K562 (cell line): Measurements from ENCODE around the gene KRTAP4-7.

Source experiments
- EP300 ChIP-seq: IDR thresholded peaks from 2 replicates; pipeline ENCODE4 v1.6.1; 2012; ENCODE audit warnings: low read length, improper control_type of control experiment
- ESRRB ChIP-seq: fragments of 250-450 bp; sonication (Bioruptor Pico); IDR thresholded peaks from 2 replicates; pipeline ENCODE4 v1.5.0; 2020; ENCODE audit warnings: mild to moderate bottlenecking, moderate library complexity, borderline replicate concordance
- JUNB ChIP-seq: fragments of 450-650 bp; formaldehyde crosslinking; conservative IDR thresholded peaks from 2 replicates; pipeline ENCODE4 v1.4.0; 2020; ENCODE audit warnings: mild to moderate bottlenecking
- POLR2G ChIP-seq: fragments of 200-400 bp; formaldehyde crosslinking; IDR thresholded peaks from 2 replicates; pipeline ENCODE4 v1.6.1; 2017; ENCODE audit warnings: low read depth, mild to moderate bottlenecking, antibody characterized with exemption, low read length, moderate library complexity
- SIX5 ChIP-seq, 2 experiments: IDR thresholded peaks; 2 replicates each; pipeline ENCODE4 v1.6.1; 2011; ENCODE audit warnings: low read length in 2 of 2, borderline replicate concordance in 1 of 2, low read depth in 1 of 2, mild to moderate bottlenecking in 1 of 2, moderate library complexity in 1 of 2; ENCODE audit not compliant: insufficient read depth in 1 of 2
- ZNF79 ChIP-seq: fragments of 250-450 bp; sonication (Bioruptor Pico); IDR thresholded peaks from 2 replicates; pipeline ENCODE4 v1.4.0; 2020; ENCODE audit warnings: low read depth, mild to moderate bottlenecking, moderate library complexity
- TF ChIP-seq, protein P1 (sequence below): fragments of 450-650 bp; formaldehyde crosslinking; IDR thresholded peaks from 2 replicates; pipeline ENCODE4 v1.4.0; 2020; ENCODE audit warnings: mild to moderate bottlenecking, moderate library complexity
- TF ChIP-seq, protein P2 (sequence below): conservative IDR thresholded peaks from 2 replicates; pipeline ENCODE4 v1.6.1; 2011; ENCODE audit warnings: low read depth, mild to moderate bottlenecking, low read length; ENCODE audit not compliant: control insufficient read depth
- TF ChIP-seq, protein P3 (sequence below): sonication (generic); formaldehyde crosslinking; IDR thresholded peaks from 2 replicates; pipeline ENCODE4 v1.8.0; 2022; ENCODE audit warnings: mild to moderate bottlenecking, low read depth, missing genetic modification reagents
- TF ChIP-seq, protein P4 (sequence below): sonication (generic); formaldehyde crosslinking; IDR thresholded peaks from 2 replicates; pipeline ENCODE4 v1.9.0; 2022; ENCODE audit warnings: mild to moderate bottlenecking, missing genetic modification reagents
- TF ChIP-seq, protein P5 (sequence below): fragments of 250-450 bp; sonication (Bioruptor Pico); IDR thresholded peaks from 2 replicates; pipeline ENCODE4 v1.4.0; 2020; ENCODE audit warnings: mild to moderate bottlenecking, moderate library complexity
- TF ChIP-seq, protein P6 (sequence below): sonication (generic); formaldehyde crosslinking; IDR thresholded peaks from 2 replicates; pipeline ENCODE4 v1.5.0; 2020; ENCODE audit warnings: missing genetic modification reagents
- TF ChIP-seq, protein P7 (sequence below), 3 experiments: IDR thresholded peaks in 2 of 3; conservative IDR thresholded peaks in 1 of 3; 2 replicates each; pipeline ENCODE4 v1.5.1; 2011 to 2012; ENCODE audit warnings: low read length in 3 of 3, mild to moderate bottlenecking in 3 of 3, control low read depth in 2 of 3, improper control_type of control experiment in 1 of 3, inconsistent platforms in 1 of 3, low read depth in 1 of 3, mixed read lengths in 1 of 3, moderate library complexity in 1 of 3; ENCODE audit not compliant: insufficient read depth in 2 of 3
- TF ChIP-seq, protein P8 (sequence below): fragments of 150-350 bp; IDR thresholded peaks from 2 replicates; pipeline ENCODE4 v1.6.1; 2014; ENCODE audit warnings: low read depth, mild to moderate bottlenecking, low read length, borderline replicate concordance

DNA sequence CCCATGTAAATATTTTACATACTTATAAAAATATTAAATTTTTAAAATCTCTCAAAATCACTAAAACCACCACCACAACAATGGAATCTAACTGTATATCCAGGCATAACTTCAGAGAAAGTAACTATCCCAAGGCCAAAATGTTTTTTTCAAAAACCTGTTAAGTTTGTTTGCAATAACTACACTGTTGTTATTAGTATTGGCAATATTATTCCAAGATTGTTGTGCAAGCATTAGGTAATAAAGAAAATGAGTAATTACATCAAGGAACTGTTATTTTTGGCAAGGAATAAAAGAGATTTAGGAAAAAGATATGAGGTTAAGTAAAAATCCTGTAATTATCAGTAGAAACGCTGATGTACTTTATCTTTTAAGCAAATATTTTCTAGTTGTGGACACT, 43.4 kb downstream of the KRTAP4-7 start:
- TF ChIP-seq, protein P1, sequence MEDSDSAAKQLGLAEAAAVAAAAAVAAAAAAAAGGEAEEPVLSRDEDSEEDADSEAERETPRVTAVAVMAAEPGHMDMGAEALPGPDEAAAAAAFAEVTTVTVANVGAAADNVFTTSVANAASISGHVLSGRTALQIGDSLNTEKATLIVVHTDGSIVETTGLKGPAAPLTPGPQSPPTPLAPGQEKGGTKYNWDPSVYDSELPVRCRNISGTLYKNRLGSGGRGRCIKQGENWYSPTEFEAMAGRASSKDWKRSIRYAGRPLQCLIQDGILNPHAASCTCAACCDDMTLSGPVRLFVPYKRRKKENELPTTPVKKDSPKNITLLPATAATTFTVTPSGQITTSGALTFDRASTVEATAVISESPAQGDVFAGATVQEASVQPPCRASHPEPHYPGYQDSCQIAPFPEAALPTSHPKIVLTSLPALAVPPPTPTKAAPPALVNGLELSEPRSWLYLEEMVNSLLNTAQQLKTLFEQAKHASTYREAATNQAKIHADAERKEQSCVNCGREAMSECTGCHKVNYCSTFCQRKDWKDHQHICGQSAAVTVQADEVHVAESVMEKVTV (CRISPR knock-in tag), result no peak
- TF ChIP-seq, protein P2, sequence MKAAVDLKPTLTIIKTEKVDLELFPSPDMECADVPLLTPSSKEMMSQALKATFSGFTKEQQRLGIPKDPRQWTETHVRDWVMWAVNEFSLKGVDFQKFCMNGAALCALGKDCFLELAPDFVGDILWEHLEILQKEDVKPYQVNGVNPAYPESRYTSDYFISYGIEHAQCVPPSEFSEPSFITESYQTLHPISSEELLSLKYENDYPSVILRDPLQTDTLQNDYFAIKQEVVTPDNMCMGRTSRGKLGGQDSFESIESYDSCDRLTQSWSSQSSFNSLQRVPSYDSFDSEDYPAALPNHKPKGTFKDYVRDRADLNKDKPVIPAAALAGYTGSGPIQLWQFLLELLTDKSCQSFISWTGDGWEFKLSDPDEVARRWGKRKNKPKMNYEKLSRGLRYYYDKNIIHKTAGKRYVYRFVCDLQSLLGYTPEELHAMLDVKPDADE, result no peak
- TF ChIP-seq, protein P3, sequence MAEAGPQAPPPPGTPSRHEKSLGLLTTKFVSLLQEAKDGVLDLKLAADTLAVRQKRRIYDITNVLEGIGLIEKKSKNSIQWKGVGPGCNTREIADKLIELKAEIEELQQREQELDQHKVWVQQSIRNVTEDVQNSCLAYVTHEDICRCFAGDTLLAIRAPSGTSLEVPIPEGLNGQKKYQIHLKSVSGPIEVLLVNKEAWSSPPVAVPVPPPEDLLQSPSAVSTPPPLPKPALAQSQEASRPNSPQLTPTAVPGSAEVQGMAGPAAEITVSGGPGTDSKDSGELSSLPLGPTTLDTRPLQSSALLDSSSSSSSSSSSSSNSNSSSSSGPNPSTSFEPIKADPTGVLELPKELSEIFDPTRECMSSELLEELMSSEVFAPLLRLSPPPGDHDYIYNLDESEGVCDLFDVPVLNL (CRISPR knock-in tag), result no peak
- TF ChIP-seq, protein P4, sequence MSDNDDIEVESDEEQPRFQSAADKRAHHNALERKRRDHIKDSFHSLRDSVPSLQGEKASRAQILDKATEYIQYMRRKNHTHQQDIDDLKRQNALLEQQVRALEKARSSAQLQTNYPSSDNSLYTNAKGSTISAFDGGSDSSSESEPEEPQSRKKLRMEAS (CRISPR knock-in tag), result no peak
- TF ChIP-seq, protein P5, sequence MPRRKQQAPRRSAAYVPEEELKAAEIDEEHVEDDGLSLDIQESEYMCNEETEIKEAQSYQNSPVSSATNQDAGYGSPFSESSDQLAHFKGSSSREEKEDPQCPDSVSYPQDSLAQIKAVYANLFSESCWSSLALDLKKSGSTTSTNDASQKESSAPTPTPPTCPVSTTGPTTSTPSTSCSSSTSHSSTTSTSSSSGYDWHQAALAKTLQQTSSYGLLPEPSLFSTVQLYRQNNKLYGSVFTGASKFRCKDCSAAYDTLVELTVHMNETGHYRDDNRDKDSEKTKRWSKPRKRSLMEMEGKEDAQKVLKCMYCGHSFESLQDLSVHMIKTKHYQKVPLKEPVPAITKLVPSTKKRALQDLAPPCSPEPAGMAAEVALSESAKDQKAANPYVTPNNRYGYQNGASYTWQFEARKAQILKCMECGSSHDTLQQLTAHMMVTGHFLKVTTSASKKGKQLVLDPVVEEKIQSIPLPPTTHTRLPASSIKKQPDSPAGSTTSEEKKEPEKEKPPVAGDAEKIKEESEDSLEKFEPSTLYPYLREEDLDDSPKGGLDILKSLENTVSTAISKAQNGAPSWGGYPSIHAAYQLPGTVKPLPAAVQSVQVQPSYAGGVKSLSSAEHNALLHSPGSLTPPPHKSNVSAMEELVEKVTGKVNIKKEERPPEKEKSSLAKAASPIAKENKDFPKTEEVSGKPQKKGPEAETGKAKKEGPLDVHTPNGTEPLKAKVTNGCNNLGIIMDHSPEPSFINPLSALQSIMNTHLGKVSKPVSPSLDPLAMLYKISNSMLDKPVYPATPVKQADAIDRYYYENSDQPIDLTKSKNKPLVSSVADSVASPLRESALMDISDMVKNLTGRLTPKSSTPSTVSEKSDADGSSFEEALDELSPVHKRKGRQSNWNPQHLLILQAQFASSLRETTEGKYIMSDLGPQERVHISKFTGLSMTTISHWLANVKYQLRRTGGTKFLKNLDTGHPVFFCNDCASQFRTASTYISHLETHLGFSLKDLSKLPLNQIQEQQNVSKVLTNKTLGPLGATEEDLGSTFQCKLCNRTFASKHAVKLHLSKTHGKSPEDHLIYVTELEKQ, result no peak
- TF ChIP-seq ESRRB (CRISPR knock-in tag) (no peak), EP300 (no peak), SIX5 (IDR thresholded peaks at IDR 0.05; ENCODE audit: borderline replicate concordance in 1 of 2, insufficient read depth in 1 of 2, low read depth in 1 of 2, low read length in 2 of 2) (no peak), POLR2G (no peak), ZNF79 (CRISPR knock-in tag) (no peak), JUNB (no peak)
- TF ChIP-seq, protein P6, sequence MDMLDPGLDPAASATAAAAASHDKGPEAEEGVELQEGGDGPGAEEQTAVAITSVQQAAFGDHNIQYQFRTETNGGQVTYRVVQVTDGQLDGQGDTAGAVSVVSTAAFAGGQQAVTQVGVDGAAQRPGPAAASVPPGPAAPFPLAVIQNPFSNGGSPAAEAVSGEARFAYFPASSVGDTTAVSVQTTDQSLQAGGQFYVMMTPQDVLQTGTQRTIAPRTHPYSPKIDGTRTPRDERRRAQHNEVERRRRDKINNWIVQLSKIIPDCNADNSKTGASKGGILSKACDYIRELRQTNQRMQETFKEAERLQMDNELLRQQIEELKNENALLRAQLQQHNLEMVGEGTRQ (CRISPR knock-in tag), result no peak
- TF ChIP-seq, protein P7, sequence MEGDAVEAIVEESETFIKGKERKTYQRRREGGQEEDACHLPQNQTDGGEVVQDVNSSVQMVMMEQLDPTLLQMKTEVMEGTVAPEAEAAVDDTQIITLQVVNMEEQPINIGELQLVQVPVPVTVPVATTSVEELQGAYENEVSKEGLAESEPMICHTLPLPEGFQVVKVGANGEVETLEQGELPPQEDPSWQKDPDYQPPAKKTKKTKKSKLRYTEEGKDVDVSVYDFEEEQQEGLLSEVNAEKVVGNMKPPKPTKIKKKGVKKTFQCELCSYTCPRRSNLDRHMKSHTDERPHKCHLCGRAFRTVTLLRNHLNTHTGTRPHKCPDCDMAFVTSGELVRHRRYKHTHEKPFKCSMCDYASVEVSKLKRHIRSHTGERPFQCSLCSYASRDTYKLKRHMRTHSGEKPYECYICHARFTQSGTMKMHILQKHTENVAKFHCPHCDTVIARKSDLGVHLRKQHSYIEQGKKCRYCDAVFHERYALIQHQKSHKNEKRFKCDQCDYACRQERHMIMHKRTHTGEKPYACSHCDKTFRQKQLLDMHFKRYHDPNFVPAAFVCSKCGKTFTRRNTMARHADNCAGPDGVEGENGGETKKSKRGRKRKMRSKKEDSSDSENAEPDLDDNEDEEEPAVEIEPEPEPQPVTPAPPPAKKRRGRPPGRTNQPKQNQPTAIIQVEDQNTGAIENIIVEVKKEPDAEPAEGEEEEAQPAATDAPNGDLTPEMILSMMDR (IDR thresholded peaks at IDR 0.05 in 2 of 3, conservative IDR thresholded peaks at IDR 0.05 in 1 of 3; ENCODE audit: insufficient read depth in 2 of 3, low read depth in 1 of 3, low read length in 3 of 3), result no peak
- TF ChIP-seq, protein P8, sequence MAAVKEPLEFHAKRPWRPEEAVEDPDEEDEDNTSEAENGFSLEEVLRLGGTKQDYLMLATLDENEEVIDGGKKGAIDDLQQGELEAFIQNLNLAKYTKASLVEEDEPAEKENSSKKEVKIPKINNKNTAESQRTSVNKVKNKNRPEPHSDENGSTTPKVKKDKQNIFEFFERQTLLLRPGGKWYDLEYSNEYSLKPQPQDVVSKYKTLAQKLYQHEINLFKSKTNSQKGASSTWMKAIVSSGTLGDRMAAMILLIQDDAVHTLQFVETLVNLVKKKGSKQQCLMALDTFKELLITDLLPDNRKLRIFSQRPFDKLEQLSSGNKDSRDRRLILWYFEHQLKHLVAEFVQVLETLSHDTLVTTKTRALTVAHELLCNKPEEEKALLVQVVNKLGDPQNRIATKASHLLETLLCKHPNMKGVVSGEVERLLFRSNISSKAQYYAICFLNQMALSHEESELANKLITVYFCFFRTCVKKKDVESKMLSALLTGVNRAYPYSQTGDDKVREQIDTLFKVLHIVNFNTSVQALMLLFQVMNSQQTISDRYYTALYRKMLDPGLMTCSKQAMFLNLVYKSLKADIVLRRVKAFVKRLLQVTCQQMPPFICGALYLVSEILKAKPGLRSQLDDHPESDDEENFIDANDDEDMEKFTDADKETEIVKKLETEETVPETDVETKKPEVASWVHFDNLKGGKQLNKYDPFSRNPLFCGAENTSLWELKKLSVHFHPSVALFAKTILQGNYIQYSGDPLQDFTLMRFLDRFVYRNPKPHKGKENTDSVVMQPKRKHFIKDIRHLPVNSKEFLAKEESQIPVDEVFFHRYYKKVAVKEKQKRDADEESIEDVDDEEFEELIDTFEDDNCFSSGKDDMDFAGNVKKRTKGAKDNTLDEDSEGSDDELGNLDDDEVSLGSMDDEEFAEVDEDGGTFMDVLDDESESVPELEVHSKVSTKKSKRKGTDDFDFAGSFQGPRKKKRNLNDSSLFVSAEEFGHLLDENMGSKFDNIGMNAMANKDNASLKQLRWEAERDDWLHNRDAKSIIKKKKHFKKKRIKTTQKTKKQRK, result no peak
